ENCODE data around the gene RNASEH2A. TPM values are rescaled to one million over a fixed set of nuclear protein-coding genes. Genes with fewer than 3 reads are reported as not detected.
"Not testable (repeated sequence)": the region's sequence is repeated elsewhere in the genome, so short reads cannot be mapped to it uniquely, and the experiment has no call there.

Gene RNASEH2A
- polyA plus RNA-seq, 2 of the 4 experiments (the other 2 are of a cell fraction), result 37.2 to 45.5 TPM

DNA sequence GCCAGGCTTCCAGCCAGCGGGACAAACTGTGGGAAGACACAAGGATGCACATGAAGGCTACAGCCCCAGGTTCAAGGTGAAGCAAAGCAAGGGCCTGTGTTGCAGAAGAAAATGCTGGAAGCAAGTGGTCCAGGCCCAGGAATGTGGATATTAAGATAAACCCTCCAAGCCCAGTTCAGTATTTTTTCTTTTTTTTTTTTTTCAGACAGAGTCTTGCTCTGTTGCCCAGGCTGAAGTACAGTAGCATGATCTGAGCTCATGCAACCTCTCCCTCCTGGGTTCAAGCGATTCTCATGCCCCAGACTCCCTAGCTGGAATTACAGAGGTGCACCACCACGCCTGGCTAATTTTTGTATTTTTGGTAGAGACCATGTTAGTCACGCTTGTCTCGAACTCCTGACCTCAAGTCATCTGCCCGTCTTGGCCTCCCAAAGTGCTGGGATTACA, 9.2 kb upstream of the RNASEH2A start:
- Histone ChIP-seq H3K9me3 (no peaks in the 10 kb centered on the region), H3K27ac (no peak overlapping the region; a peak in 1 of 6 replicates), H3K4me1 (peaks cover 21% of the 10 kb centered on the region), H3K4me3 (no peak overlapping the region), H3K4me2 (no peak overlapping the region)
- DNase-seq (ENCODE audit: low read depth in 1 of 2, low spot score in 1 of 2) (no peak), ATAC-seq (no peak), FAIRE-seq (no peak)
- TF ChIP-seq, protein P1, sequence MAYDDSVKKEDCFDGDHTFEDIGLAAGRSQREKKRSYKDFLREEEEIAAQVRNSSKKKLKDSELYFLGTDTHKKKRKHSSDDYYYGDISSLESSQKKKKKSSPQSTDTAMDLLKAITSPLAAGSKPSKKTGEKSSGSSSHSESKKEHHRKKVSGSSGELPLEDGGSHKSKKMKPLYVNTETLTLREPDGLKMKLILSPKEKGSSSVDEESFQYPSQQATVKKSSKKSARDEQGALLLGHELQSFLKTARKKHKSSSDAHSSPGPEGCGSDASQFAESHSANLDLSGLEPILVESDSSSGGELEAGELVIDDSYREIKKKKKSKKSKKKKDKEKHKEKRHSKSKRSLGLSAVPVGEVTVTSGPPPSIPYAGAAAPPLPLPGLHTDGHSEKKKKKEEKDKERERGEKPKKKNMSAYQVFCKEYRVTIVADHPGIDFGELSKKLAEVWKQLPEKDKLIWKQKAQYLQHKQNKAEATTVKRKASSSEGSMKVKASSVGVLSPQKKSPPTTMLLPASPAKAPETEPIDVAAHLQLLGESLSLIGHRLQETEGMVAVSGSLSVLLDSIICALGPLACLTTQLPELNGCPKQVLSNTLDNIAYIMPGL (CRISPR knock-in tag; IDR thresholded peaks at IDR 0.05; ENCODE audit: borderline replicate concordance), result no peak
- TF ChIP-seq POLR2A (IDR thresholded peaks at IDR 0.05; ENCODE audit: low read length), result no peak
- TF ChIP-seq HOXB5 (CRISPR knock-in tag; IDR thresholded peaks at IDR 0.05), result no peak
- TF ChIP-seq RARB (CRISPR knock-in tag; IDR thresholded peaks at IDR 0.05), result no peak
- no peak for TF ChIP-seq HOXA7 (CRISPR knock-in tag; IDR thresholded peaks at IDR 0.05)
- no peak for TF ChIP-seq BCL3 (IDR thresholded peaks at IDR 0.05)
- TF ChIP-seq MAZ (IDR thresholded peaks at IDR 0.05; ENCODE audit: borderline replicate concordance, low read depth, low read length), result no peak
- no peak for TF ChIP-seq RNF2 (IDR thresholded peaks at IDR 0.05; ENCODE audit: borderline replicate concordance, low read depth)
- no peak for TF ChIP-seq CHD2 (IDR thresholded peaks at IDR 0.05; ENCODE audit: low read length, partially characterized antibody)
- no peak for TF ChIP-seq PHF8 (IDR thresholded peaks at IDR 0.05; ENCODE audit: borderline replicate concordance, low read depth)
- TF ChIP-seq NR3C1 (IDR thresholded peaks at IDR 0.05), result no peak
- no peak for TF ChIP-seq GATA3 (IDR thresholded peaks at IDR 0.05; ENCODE audit: borderline replicate concordance)
- no peak for TF ChIP-seq NPAS2 (CRISPR knock-in tag; IDR thresholded peaks at IDR 0.05; ENCODE audit: borderline replicate concordance)
- no peak for TF ChIP-seq POLR2AphosphoS2 (conservative IDR thresholded peaks at IDR 0.05; ENCODE audit: low read length)
- no peak for TF ChIP-seq HES2 (IDR thresholded peaks at IDR 0.05)
- TF ChIP-seq ATOH8 (CRISPR knock-in tag; IDR thresholded peaks at IDR 0.05; ENCODE audit: low read depth), result no peak
- no peak for TF ChIP-seq JUN (IDR thresholded peaks at IDR 0.05)
- TF ChIP-seq KDM1A (IDR thresholded peaks at IDR 0.05; ENCODE audit: low read depth), result no peak
- TF ChIP-seq, protein P2, sequence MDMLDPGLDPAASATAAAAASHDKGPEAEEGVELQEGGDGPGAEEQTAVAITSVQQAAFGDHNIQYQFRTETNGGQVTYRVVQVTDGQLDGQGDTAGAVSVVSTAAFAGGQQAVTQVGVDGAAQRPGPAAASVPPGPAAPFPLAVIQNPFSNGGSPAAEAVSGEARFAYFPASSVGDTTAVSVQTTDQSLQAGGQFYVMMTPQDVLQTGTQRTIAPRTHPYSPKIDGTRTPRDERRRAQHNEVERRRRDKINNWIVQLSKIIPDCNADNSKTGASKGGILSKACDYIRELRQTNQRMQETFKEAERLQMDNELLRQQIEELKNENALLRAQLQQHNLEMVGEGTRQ (IDR thresholded peaks at IDR 0.05), result no peak
- POLR2A ChIA-PET, result interaction anchor here (0.8 kb wide), 1 partner anchor 31 kb away, joined by 3 read pairs; no protein-coding TSS in a partner anchor
- CTCF ChIA-PET, result interaction anchor here (0.6 to 17.4 kb wide), 21 partner anchors 8 to 89 kb away, joined by 3 to 901 read pairs (median 10); partner anchors contain the start of genes BEST2, GET3, HOOK2 and MAST1
- WGBS (ENCODE audit: missing lambda C conversion rate), result 67% methylated on average over 6 of the region's 6 CpGs

DNA sequence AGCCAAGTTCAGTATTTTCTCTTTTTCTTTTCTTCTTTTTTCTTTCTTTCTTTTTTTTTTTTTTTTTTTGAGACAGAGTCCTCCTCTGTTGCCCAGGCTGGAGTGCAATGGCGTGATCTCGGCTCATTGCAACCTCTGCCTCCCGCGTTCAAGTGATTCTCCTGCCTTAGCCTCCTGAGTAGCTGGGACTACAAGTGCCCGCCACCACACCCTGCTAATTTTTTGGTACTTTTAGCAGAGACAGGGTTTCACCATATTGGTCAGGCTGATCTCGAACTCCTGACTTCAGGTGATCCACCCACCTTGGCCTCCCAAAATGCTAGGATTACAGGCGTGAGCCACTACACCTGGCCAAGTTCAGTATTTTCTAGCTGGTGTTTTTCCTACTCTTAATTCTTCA, 8.8 kb upstream of the RNASEH2A start:
- not testable (repeated sequence) for H3K27ac ChIP-seq; FAIRE-seq; H3K4me3 ChIP-seq; H3K9me3 ChIP-seq; DNase-seq (ENCODE audit: low read depth in 1 of 2, low spot score in 1 of 2); ATAC-seq; H3K4me2 ChIP-seq
- CTCF ChIA-PET, result interaction anchor here (0.6 to 17.4 kb wide), 13 partner anchors 8 to 89 kb away, joined by 3 to 901 read pairs (median 10); partner anchors contain the start of genes BEST2, HOOK2, MAST1 and RNASEH2A
- peaks cover 21% of the 10 kb centered on the region for H3K4me1 ChIP-seq
- WGBS (ENCODE audit: missing lambda C conversion rate), result 81% methylated on average over 7 of the region's 7 CpGs
- POLR2A ChIA-PET, result interaction anchor here (0.8 kb wide), 1 partner anchor 31 kb away, joined by 3 read pairs; no protein-coding TSS in a partner anchor
